ENCODE measurements around the gene PHOX2B. TPM values are rescaled to one million over a fixed set of nuclear protein-coding genes. Genes with fewer than 3 reads are reported as not detected.

The PHOX2B gene
- total and polyA plus RNA-seq, 3 donors from 2014 or later: 0.16 to 0.20 TPM; not detected in 1

DNA sequence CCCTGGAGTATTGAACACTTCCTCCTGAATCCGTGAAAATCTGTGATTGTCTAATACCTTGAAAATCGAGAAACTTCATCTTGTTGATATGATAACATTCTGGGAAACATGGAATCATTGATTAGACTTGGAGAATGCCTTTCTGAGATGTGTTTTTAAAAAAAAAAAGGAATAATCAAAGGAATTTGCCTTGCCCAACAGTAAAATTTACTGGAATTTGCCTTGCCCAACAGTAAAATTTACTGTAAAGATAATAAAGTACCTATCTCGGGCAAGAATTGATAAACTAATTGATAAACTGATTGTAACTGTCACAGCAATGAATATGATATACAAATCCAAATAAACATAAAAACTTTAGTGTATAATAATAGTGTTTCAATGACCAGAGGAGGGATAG lies 44.7 kb downstream of the PHOX2B start:
- WGBS, 2 donors: 55 to 63% methylated on average over 3 of the region's 3 CpGs
- TF ChIP-seq, protein P1, sequence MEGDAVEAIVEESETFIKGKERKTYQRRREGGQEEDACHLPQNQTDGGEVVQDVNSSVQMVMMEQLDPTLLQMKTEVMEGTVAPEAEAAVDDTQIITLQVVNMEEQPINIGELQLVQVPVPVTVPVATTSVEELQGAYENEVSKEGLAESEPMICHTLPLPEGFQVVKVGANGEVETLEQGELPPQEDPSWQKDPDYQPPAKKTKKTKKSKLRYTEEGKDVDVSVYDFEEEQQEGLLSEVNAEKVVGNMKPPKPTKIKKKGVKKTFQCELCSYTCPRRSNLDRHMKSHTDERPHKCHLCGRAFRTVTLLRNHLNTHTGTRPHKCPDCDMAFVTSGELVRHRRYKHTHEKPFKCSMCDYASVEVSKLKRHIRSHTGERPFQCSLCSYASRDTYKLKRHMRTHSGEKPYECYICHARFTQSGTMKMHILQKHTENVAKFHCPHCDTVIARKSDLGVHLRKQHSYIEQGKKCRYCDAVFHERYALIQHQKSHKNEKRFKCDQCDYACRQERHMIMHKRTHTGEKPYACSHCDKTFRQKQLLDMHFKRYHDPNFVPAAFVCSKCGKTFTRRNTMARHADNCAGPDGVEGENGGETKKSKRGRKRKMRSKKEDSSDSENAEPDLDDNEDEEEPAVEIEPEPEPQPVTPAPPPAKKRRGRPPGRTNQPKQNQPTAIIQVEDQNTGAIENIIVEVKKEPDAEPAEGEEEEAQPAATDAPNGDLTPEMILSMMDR (IDR thresholded peaks at IDR 0.05): no peak
- no peak for TF ChIP-seq POLR2A (IDR thresholded peaks at IDR 0.05)
- H3K9me3 ChIP-seq: no peaks in the 10 kb centered on the region
- no peak for DNase-seq
- H3K27me3 ChIP-seq: no peaks in the 10 kb centered on the region
- H3K27ac ChIP-seq: no peak overlapping the region
- H3K4me3 ChIP-seq: no peak overlapping the region
- intact Hi-C loops (cut with DNase I; ENCODE audit: low total_unique reads): no loop called here
- no peaks in the 10 kb centered on the region for H3K36me3 ChIP-seq (ENCODE audit: low read depth, missing control alignments)
- H3K4me1 ChIP-seq: no peaks in the 10 kb centered on the region

DNA sequence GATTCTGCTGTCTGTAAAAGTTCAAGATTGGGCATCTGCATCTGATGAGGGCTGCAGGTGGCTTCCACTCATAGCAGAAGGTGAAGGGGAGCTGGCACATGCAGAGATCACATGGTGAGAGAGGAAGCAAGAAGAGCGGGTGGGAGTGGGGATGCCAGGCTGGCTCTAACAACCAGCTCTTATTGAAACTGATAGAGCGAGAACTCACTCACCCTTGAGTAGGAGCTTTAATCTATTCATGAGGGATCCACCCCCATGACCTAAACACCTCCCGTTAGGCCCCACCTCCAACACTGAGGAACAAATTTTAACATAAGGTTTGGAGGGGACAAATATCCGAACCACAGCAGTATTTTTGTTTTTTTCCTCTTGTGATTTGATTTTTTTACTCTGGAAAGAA lies 45.8 kb downstream of the PHOX2B start:
- 68 to 73% methylated on average over 4 of the region's 4 CpGs for WGBS, 2 donors
- H3K9me3 ChIP-seq: no peaks in the 10 kb centered on the region
- no peak for TF ChIP-seq POLR2A (IDR thresholded peaks at IDR 0.05)
- TF ChIP-seq, protein P1 (IDR thresholded peaks at IDR 0.05): no peak
- no peak for DNase-seq
- intact Hi-C loops (cut with DNase I; ENCODE audit: low total_unique reads): no loop called here
- no peak overlapping the region for H3K27ac ChIP-seq
- H3K27me3 ChIP-seq: no peaks in the 10 kb centered on the region
- no peaks in the 10 kb centered on the region for H3K4me1 ChIP-seq
- H3K4me3 ChIP-seq: no peak overlapping the region
- H3K36me3 ChIP-seq (ENCODE audit: low read depth, missing control alignments): no peaks in the 10 kb centered on the region

DNA sequence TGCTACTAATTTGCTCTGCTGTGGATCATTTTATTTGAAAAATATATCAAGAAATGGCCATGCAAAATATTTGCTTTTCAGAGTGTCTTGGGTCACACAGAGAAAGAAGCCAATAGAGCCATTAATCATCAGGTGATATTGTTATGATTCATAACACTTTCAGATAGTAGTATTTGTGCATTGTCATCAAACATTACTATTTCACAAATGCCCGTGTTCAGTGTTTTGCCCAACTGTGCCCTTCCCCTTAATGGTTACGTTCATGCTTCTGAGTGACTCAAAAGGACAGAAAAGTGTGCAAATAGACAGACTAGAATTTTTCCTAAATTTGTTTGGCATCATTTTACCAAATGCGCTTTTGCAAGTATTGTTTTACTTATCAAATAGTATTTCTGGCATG lies 46.5 kb downstream of the PHOX2B start:
- intact Hi-C loops (cut with DNase I; ENCODE audit: low total_unique reads): no loop called here
- H3K4me3 ChIP-seq: no peak overlapping the region
- no peaks in the 10 kb centered on the region for H3K36me3 ChIP-seq (ENCODE audit: low read depth, missing control alignments)
- H3K27ac ChIP-seq: no peak overlapping the region
- no peak for TF ChIP-seq POLR2A (IDR thresholded peaks at IDR 0.05)
- TF ChIP-seq, protein P1 (IDR thresholded peaks at IDR 0.05): no peak
- WGBS, 2 donors: 81 to 91% methylated on average over 3 of the region's 3 CpGs
- no peak for DNase-seq
- H3K4me1 ChIP-seq: no peaks in the 10 kb centered on the region
- H3K9me3 ChIP-seq: no peaks in the 10 kb centered on the region
- H3K27me3 ChIP-seq: no peaks in the 10 kb centered on the region

DNA sequence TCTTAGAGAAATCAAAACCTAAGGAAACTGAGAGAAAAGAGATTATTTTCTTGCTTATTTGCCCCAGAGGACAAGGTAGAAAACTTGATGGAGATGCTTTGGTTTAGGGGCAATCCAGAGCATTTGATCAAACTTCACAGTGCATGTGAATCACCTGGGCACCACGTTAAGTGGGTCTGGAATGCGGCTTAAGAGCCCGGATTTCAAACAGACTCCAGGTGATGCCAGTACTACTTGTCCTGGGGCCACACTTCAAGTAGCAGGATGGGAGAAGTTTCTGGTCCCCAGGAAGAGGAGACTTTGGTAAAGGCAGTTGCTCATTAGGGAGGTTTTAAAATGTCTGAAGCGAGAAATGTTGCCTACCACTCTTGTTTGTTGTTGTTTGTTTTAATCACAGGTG lies 51.8 kb downstream of the PHOX2B start:
- Histone ChIP-seq H3K9me3 (no peaks in the 10 kb centered on the region), H3K27ac (no peak overlapping the region), H3K36me3 (ENCODE audit: low read depth, missing control alignments) (no peaks in the 10 kb centered on the region), H3K4me3 (no peak overlapping the region), H3K4me1 (no peaks in the 10 kb centered on the region), H3K27me3 (no peaks in the 10 kb centered on the region)
- intact Hi-C loops (cut with DNase I; ENCODE audit: low total_unique reads): no loop called here
- WGBS, 2 donors: 75 to 85% methylated on average over 4 of the region's 4 CpGs
- TF ChIP-seq, protein P1 (IDR thresholded peaks at IDR 0.05): no peak
- no peak for TF ChIP-seq POLR2A (IDR thresholded peaks at IDR 0.05)
- no peak for DNase-seq

DNA sequence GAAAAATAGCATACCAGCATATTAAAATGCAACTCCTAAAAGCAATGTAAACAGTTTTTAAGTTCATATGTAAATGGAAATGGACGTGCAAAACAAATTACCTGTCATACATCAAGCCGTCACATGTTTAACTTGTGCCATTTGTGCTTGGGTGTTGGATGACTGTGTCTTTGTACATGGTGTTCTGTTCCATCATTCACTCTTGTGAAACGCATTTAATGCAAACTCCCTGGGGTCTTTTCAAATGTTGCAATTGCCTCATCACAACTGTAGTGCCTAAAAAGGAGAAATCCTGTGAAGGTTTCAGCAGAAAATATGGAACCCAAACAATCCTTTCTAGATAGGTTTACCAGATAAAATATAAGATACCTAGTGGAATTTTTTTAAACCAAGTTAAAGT lies 52.4 kb downstream of the PHOX2B start:
- Histone ChIP-seq H3K4me3 (no peak overlapping the region), H3K27ac (no peak overlapping the region), H3K27me3 (no peaks in the 10 kb centered on the region), H3K9me3 (no peaks in the 10 kb centered on the region), H3K4me1 (no peaks in the 10 kb centered on the region), H3K36me3 (ENCODE audit: low read depth, missing control alignments) (no peaks in the 10 kb centered on the region)
- intact Hi-C loops (cut with DNase I; ENCODE audit: low total_unique reads): no loop called here
- 86 to 93% methylated on average over 3 of the region's 3 CpGs for WGBS, 2 donors
- no peak for DNase-seq
- TF ChIP-seq POLR2A (IDR thresholded peaks at IDR 0.05): no peak
- TF ChIP-seq, protein P1 (IDR thresholded peaks at IDR 0.05): no peak
